Type B pancreatic cell (in vitro differentiated cells): Measurements from ENCODE around the gene KISS1. TPM values are rescaled to one million over a fixed set of nuclear protein-coding genes. Genes with fewer than 3 reads are reported as not detected.

Source experiments
- DNase-seq: peaks from one replicate; pipeline ENCODE4 v3.0.0; 2021; ENCODE audit warnings: mixed read lengths; ENCODE audit not compliant: unreplicated experiment; ENCODE audit errors: extremely low spot score
- H3K27ac Mint-ChIP-seq: 2 replicates; pipeline ENCODE4 v1.8.0; 2021; ENCODE audit warnings: mild to moderate bottlenecking, mixed read lengths
- H3K27me3 Mint-ChIP-seq: 2 replicates; pipeline ENCODE4 v1.8.0; 2021; ENCODE audit warnings: mixed read lengths
- H3K36me3 Mint-ChIP-seq: 2 replicates; pipeline ENCODE4 v1.8.0; 2021; ENCODE audit warnings: mixed read lengths
- H3K4me1 Mint-ChIP-seq: one replicate; pipeline ENCODE4 v1.8.0; 2021; ENCODE audit warnings: mixed read lengths; ENCODE audit not compliant: unreplicated experiment
- H3K4me3 Mint-ChIP-seq: 2 replicates; pipeline ENCODE4 v1.8.0; 2021; ENCODE audit warnings: mild to moderate bottlenecking, mixed read lengths
- H3K9me3 Mint-ChIP-seq: 2 replicates; pipeline ENCODE4 v1.8.0; 2021; ENCODE audit warnings: mixed read lengths
- total RNA-seq: library from RNA; stranded (reverse); gene quantifications from 2 replicates; pipeline ENCODE4 v1.2.1, GENCODE V29; 2021; ENCODE audit warnings: low replicate concordance
- TF ChIP-seq, protein P1 (sequence below): fragments of 200-600 bp; sonication (generic); conservative IDR thresholded peaks from 2 replicates; pipeline ENCODE4 v1.5.0; 2021; ENCODE audit warnings: antibody characterized with exemption, mild to moderate bottlenecking

The KISS1 gene
- total RNA-seq, 1 donor from 2014 or later, result 0.48 TPM

DNA sequence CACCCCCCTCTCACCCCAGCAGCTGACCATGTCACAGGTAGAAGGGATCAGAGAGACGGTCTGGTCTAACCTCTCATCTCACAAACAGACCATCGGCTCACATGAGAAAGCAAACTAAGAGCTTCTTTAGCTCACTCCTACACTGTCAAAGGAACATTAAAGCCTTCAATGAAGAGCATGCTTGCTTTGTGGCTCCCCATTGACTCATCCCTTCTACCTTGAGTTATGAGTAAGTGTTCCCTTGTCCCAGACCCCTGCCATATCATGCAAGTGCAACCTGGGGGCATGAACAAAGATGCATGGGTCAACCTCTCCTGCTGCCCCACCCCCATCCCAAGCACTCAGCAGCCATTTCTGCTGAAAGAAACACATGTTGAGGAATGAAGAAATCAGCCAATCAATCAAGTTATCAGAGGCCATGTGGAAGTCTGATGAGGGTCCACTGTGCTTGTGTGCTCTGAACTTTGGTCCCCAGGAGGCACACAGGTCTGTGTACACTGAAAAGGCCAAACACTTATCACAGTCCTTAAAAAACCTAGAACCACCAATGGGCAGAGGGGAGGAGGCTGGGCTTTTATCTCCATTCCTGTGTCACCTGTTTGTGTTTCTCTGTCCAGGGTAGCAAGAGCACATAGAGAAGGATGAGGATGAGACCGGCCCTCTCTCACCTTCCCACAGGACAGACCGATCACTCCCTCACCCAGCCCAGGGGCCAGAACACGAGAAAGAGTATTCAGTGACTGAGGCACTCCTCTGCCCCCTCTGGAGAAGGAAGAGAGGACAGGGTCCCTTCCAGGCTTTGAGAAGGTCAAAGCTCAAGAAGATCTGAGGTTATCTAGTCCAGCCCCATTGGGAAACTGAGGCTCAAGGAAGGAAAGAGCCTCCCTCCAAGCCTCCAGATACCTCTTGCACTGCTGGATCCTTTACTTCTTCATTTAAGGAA is 54.0 kb downstream of the KISS1 start:
- H3K4me3 Mint-ChIP-seq, result no peak overlapping the region
- TF ChIP-seq, protein P1, sequence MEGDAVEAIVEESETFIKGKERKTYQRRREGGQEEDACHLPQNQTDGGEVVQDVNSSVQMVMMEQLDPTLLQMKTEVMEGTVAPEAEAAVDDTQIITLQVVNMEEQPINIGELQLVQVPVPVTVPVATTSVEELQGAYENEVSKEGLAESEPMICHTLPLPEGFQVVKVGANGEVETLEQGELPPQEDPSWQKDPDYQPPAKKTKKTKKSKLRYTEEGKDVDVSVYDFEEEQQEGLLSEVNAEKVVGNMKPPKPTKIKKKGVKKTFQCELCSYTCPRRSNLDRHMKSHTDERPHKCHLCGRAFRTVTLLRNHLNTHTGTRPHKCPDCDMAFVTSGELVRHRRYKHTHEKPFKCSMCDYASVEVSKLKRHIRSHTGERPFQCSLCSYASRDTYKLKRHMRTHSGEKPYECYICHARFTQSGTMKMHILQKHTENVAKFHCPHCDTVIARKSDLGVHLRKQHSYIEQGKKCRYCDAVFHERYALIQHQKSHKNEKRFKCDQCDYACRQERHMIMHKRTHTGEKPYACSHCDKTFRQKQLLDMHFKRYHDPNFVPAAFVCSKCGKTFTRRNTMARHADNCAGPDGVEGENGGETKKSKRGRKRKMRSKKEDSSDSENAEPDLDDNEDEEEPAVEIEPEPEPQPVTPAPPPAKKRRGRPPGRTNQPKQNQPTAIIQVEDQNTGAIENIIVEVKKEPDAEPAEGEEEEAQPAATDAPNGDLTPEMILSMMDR, result no peak
- H3K36me3 Mint-ChIP-seq, result peaks cover 10% of the 10 kb centered on the region
- no peaks in the 10 kb centered on the region for H3K27me3 Mint-ChIP-seq
- H3K9me3 Mint-ChIP-seq, result no peaks in the 10 kb centered on the region
- no peak for DNase-seq
- no peaks in the 10 kb centered on the region for H3K4me1 Mint-ChIP-seq
- no peak overlapping the region for H3K27ac Mint-ChIP-seq

DNA sequence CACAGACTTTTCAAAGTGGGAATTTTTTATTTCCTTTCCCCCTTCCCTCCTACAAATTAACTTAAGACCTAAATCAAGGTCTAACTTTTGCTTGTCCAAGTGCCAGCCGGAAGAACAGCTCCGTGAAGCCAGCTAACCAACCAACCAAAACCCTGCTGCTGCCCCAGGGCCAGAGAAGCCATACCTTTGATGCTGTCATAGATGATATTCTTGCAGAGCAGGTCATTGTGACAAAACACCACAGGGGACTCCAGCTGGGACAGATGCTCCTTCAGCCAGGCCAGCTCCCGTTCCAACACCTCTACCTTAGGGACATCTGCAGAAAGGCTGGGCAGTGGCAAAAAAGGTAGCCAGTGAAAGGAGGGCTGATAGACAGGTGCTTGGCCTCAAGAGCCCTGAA is 55.2 kb downstream of the KISS1 start:
- no peaks in the 10 kb centered on the region for H3K27me3 Mint-ChIP-seq
- no peak overlapping the region for H3K27ac Mint-ChIP-seq
- peaks cover 10% of the 10 kb centered on the region for H3K36me3 Mint-ChIP-seq
- TF ChIP-seq, protein P1, result no peak
- H3K4me1 Mint-ChIP-seq, result no peaks in the 10 kb centered on the region
- no peaks in the 10 kb centered on the region for H3K9me3 Mint-ChIP-seq
- no peak for DNase-seq
- H3K4me3 Mint-ChIP-seq, result no peak overlapping the region

Other genes with a start within 250 kb of the KISS1 start
- 38.5 and 39.4 TPM in 2 replicates for gene SOX13, start 123.4 kb downstream of the KISS1 start, total RNA-seq
- gene ETNK2, start 44.4 kb downstream of the KISS1 start, total RNA-seq, result 7.3 and 10.0 TPM in 2 replicates
- gene REN, start 30.2 kb downstream of the KISS1 start, total RNA-seq, result 0.69 and 1.2 TPM in 2 replicates
- gene GOLT1A, start 17.5 kb upstream of the KISS1 start, total RNA-seq, result 7.0 and 9.7 TPM in 2 replicates
- gene PLEKHA6, start 163.4 kb upstream of the KISS1 start, total RNA-seq, result 37.8 and 63.1 TPM in 2 replicates
- gene PPP1R15B, start 215.3 kb upstream of the KISS1 start, total RNA-seq, result 43.3 and 48.9 TPM in 2 replicates